ENCODE measurements around the gene CD300LG. TPM values are rescaled to one million over a fixed set of nuclear protein-coding genes. Genes with fewer than 3 reads are reported as not detected.

CD300LG gene
- total and polyA plus RNA-seq, 2 donors = 0.58 to 3.4 TPM

GRCh38 chr17:43905985-43906852 is 59.2 kb downstream of the CD300LG start:
- Histone ChIP-seq H3K36me3 (ENCODE audit: insufficient read depth) (no peaks in the 10 kb centered on the region), H3K4me1 (ENCODE audit: insufficient read depth) (no peaks in the 10 kb centered on the region), H3K27ac (ENCODE audit: low read depth) (peak overlapping the region; percentile 80), H3K4me3 (ENCODE audit: low read depth, low read length) (peak overlapping the region; percentile 84)
- peak; percentile 58 for DNase-seq (ENCODE audit: extremely low spot score)
- WGBS = 2% methylated on average over 37 of the region's 37 CpGs

- under 1% methylated on average over 29 of the region's 29 CpGs for WGBS
- H3K27ac ChIP-seq (ENCODE audit: low read depth) = peak overlapping the region; percentile 80
- H3K4me1 ChIP-seq (ENCODE audit: insufficient read depth) = no peaks in the 10 kb centered on the region
- H3K36me3 ChIP-seq (ENCODE audit: insufficient read depth) = no peaks in the 10 kb centered on the region
- H3K4me3 ChIP-seq (ENCODE audit: low read depth, low read length) = peak overlapping the region; percentile 84
- DNase-seq (ENCODE audit: extremely low spot score) = no peak
These were observed 60.0 kb downstream of the CD300LG start for GRCh38 chr17:43906951-43907424.

- under 1% methylated on average over 36 of the region's 36 CpGs for WGBS
- no peaks in the 10 kb centered on the region for H3K36me3 ChIP-seq (ENCODE audit: insufficient read depth)
These were observed 60.5 kb downstream of the CD300LG start, which contains the start of gene MPP2 for GRCh38 chr17:43907425-43907981. Gene MPP2 (minus strand): TSS chr17:43907536. CDS start chr17:43904460, 3,076 bp downstream.

GRCh38 chr17:43907998-43908721 is 61.2 kb downstream of the CD300LG start:
- Histone ChIP-seq H3K4me1 (ENCODE audit: insufficient read depth) (no peaks in the 10 kb centered on the region), H3K27ac (ENCODE audit: low read depth) (no peak overlapping the region), H3K36me3 (ENCODE audit: insufficient read depth) (no peaks in the 10 kb centered on the region), H3K4me3 (ENCODE audit: low read depth, low read length) (peak overlapping the region; percentile 84)
- 9% methylated on average over 26 of the region's 26 CpGs for WGBS
- peak; percentile 64 for DNase-seq (ENCODE audit: extremely low spot score)

More at GRCh38 chr17:43907425-43907981, 60.5 kb downstream of the CD300LG start, which contains the start of gene MPP2:
- peak; percentile 76 for DNase-seq (ENCODE audit: extremely low spot score)
- Histone ChIP-seq H3K4me1 (ENCODE audit: insufficient read depth) (no peaks in the 10 kb centered on the region), H3K4me3 (ENCODE audit: low read depth, low read length) (peak within 1 kb of the TSS; percentile 84), H3K27ac (ENCODE audit: low read depth) (peak within 1 kb of the TSS; percentile 80)

- H3K36me3 ChIP-seq (ENCODE audit: insufficient read depth) = no peaks in the 10 kb centered on the region
- H3K27ac ChIP-seq (ENCODE audit: low read depth) = no peak overlapping the region
- 64% methylated on average over 7 of the region's 7 CpGs for WGBS
These were observed 62.7 kb downstream of the CD300LG start for GRCh38 chr17:43909537-43910231.

GRCh38 chr17:43911904-43912303 is 64.9 kb downstream of the CD300LG start:
- H3K4me3 ChIP-seq (ENCODE audit: low read depth, low read length) = no peak overlapping the region
- no peaks in the 10 kb centered on the region for H3K36me3 ChIP-seq (ENCODE audit: insufficient read depth)
- no peak overlapping the region for H3K27ac ChIP-seq (ENCODE audit: low read depth)
- no peak for DNase-seq (ENCODE audit: extremely low spot score)
- no peaks in the 10 kb centered on the region for H3K4me1 ChIP-seq (ENCODE audit: insufficient read depth)
- 67% methylated on average over 8 of the region's 8 CpGs for WGBS

More at GRCh38 chr17:43909537-43910231, 62.7 kb downstream of the CD300LG start:
- DNase-seq (ENCODE audit: extremely low spot score) = no peak
- H3K4me3 ChIP-seq (ENCODE audit: low read depth, low read length) = no peak overlapping the region
- no peaks in the 10 kb centered on the region for H3K4me1 ChIP-seq (ENCODE audit: insufficient read depth)

- 48% methylated on average over 4 of the region's 4 CpGs for WGBS
- H3K4me1 ChIP-seq (ENCODE audit: insufficient read depth) = no peaks in the 10 kb centered on the region
- H3K4me3 ChIP-seq (ENCODE audit: low read depth, low read length) = no peak overlapping the region
- no peak overlapping the region for H3K27ac ChIP-seq (ENCODE audit: low read depth)
- no peak for DNase-seq (ENCODE audit: extremely low spot score)
- no peaks in the 10 kb centered on the region for H3K36me3 ChIP-seq (ENCODE audit: insufficient read depth)
These were observed 65.8 kb downstream of the CD300LG start for GRCh38 chr17:43912635-43913304.

Other genes with a start within 250 kb of the CD300LG start
- 11.6 TPM for gene MEOX1, start 185.3 kb upstream of the CD300LG start, total RNA-seq
- 9.3 TPM for gene MEOX1, start 185.3 kb upstream of the CD300LG start, polyA plus RNA-seq
- 0.21 TPM for gene SOST, start 88.4 kb upstream of the CD300LG start, total RNA-seq
- not detected for gene SOST, start 88.4 kb upstream of the CD300LG start, polyA plus RNA-seq
- gene DUSP3, start 68.2 kb upstream of the CD300LG start, total RNA-seq = 44.5 TPM
- 73.9 TPM for gene DUSP3, start 68.2 kb upstream of the CD300LG start, polyA plus RNA-seq
- gene CFAP97D1, start 66.7 kb upstream of the CD300LG start, total RNA-seq = not detected
- gene CFAP97D1, start 66.7 kb upstream of the CD300LG start, polyA plus RNA-seq = 0.05 TPM
- gene MPP3, start 14.0 kb upstream of the CD300LG start, total RNA-seq = 12.1 TPM
- 5.4 TPM for gene MPP3, start 14.0 kb upstream of the CD300LG start, polyA plus RNA-seq
- gene MPP2, start 60.4 kb downstream of the CD300LG start, total RNA-seq = 3.7 TPM
- gene MPP2, start 60.4 kb downstream of the CD300LG start, polyA plus RNA-seq = 14.9 TPM
- gene PPY, start 95.3 kb downstream of the CD300LG start, total RNA-seq = not detected
- gene PPY, start 95.3 kb downstream of the CD300LG start, polyA plus RNA-seq = not detected
- gene PYY, start 106.8 kb downstream of the CD300LG start, total RNA-seq = not detected
- not detected for gene PYY, start 106.8 kb downstream of the CD300LG start, polyA plus RNA-seq
- gene NAGS, start 157.4 kb downstream of the CD300LG start, total RNA-seq = 0.90 TPM
- 2.1 TPM for gene NAGS, start 157.4 kb downstream of the CD300LG start, polyA plus RNA-seq
- 39.0 TPM for gene TMEM101, start 167.8 kb downstream of the CD300LG start, total RNA-seq
- gene TMEM101, start 167.8 kb downstream of the CD300LG start, polyA plus RNA-seq = 39.7 TPM
- gene LSM12, start 219.5 kb downstream of the CD300LG start, total RNA-seq = 17.2 TPM
- gene LSM12, start 219.5 kb downstream of the CD300LG start, polyA plus RNA-seq = 20.9 TPM
- gene G6PC3, start 223.6 kb downstream of the CD300LG start, total RNA-seq = 10.5 TPM
- 86.1 TPM for gene G6PC3, start 223.6 kb downstream of the CD300LG start, polyA plus RNA-seq